ENCODE data around the gene PPIH.

DNA sequence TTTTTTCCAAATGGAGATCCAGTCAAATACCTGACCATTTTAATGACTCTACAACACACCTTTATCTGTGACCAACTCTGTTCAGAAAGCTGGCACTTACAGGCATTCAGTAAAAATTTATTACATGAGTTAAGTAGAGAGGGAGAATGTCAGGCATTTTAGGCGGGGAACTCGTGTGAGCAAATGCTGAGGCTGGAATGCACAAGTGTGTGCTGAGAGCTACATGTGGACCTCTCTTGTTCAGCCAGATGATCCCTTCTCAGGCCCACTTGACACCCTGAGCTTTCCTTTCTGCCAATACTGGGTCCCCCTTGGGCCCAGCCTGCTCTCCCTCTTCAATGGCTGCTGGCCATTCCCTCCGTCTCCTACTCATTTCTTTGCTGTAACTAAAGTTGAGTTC, 11.7 kb downstream of the PPIH start:
- TF ChIP-seq, protein P1, sequence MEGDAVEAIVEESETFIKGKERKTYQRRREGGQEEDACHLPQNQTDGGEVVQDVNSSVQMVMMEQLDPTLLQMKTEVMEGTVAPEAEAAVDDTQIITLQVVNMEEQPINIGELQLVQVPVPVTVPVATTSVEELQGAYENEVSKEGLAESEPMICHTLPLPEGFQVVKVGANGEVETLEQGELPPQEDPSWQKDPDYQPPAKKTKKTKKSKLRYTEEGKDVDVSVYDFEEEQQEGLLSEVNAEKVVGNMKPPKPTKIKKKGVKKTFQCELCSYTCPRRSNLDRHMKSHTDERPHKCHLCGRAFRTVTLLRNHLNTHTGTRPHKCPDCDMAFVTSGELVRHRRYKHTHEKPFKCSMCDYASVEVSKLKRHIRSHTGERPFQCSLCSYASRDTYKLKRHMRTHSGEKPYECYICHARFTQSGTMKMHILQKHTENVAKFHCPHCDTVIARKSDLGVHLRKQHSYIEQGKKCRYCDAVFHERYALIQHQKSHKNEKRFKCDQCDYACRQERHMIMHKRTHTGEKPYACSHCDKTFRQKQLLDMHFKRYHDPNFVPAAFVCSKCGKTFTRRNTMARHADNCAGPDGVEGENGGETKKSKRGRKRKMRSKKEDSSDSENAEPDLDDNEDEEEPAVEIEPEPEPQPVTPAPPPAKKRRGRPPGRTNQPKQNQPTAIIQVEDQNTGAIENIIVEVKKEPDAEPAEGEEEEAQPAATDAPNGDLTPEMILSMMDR (IDR thresholded peaks at IDR 0.05), result no peak
- TF ChIP-seq POLR2A (IDR thresholded peaks at IDR 0.05), result no peak

All from Peyer's patch (tissue), 4 donors.